SK-N-SH treated with all-trans-retinoic acid at 6 μM for 48 hours (cell line): ENCODE measurements around the gene LRP8.

ENCODE experiments used
- ARNTL ChIP-seq: fragments of 450-650 bp; formaldehyde crosslinking; IDR thresholded peaks from 2 replicates; pipeline ENCODE4 v1.5.0; 2020; ENCODE audit warnings: low read depth, mild to moderate bottlenecking, moderate library complexity, borderline replicate concordance
- CSRNP3 ChIP-seq: fragments of 250-450 bp; sonication (Bioruptor Pico); IDR thresholded peaks from 2 replicates; pipeline ENCODE4 v1.5.1; 2021; ENCODE audit warnings: mild to moderate bottlenecking, moderate library complexity
- OSR1 ChIP-seq: fragments of 250-450 bp; sonication (Bioruptor Pico); IDR thresholded peaks from 2 replicates; pipeline ENCODE4 v1.8.0; 2022; ENCODE audit warnings: moderate library complexity, mild to moderate bottlenecking, inconsistent platforms
- PATZ1 ChIP-seq: fragments of 250-450 bp; sonication (Bioruptor Pico); IDR thresholded peaks from 2 replicates; pipeline ENCODE4 v1.8.0; 2020; ENCODE audit warnings: mild to moderate bottlenecking, moderate library complexity, borderline replicate concordance
- RARB ChIP-seq: fragments of 250-450 bp; sonication (Bioruptor Pico); IDR thresholded peaks from 2 replicates; pipeline ENCODE4 v1.8.0; 2021; ENCODE audit warnings: mild to moderate bottlenecking, moderate library complexity
- SNAI2 ChIP-seq: fragments of 250-450 bp; sonication (Bioruptor Pico); IDR thresholded peaks from 2 replicates; pipeline ENCODE4 v1.5.0; 2020; ENCODE audit warnings: mild to moderate bottlenecking, moderate library complexity
- TCF4 ChIP-seq: fragments of 250-450 bp; sonication (Bioruptor Pico); IDR thresholded peaks from 2 replicates; pipeline ENCODE4 v1.8.0; 2021; ENCODE audit warnings: mild to moderate bottlenecking, moderate library complexity, borderline replicate concordance
- TOX ChIP-seq: fragments of 250-450 bp; sonication (Bioruptor Pico); IDR thresholded peaks from 2 replicates; pipeline ENCODE4 v1.8.0; 2021; ENCODE audit warnings: mild to moderate bottlenecking, moderate library complexity, borderline replicate concordance
- ZFP30 ChIP-seq: fragments of 450-650 bp; formaldehyde crosslinking; IDR thresholded peaks from 2 replicates; pipeline ENCODE4 v1.5.0; 2022; ENCODE audit warnings: mild to moderate bottlenecking, moderate library complexity
- ZNF8 ChIP-seq: fragments of 450-650 bp; formaldehyde crosslinking; IDR thresholded peaks from 2 replicates; pipeline ENCODE4 v1.5.0; 2020; ENCODE audit warnings: mild to moderate bottlenecking, moderate library complexity

- TF ChIP-seq ARNTL (CRISPR knock-in tag), result no peak
- no peak for TF ChIP-seq ZFP30 (CRISPR knock-in tag)
- no peak for TF ChIP-seq OSR1 (CRISPR knock-in tag)
- TF ChIP-seq CSRNP3 (CRISPR knock-in tag), result no peak
- no peak for TF ChIP-seq TOX (CRISPR knock-in tag)
- no peak for TF ChIP-seq ZNF8 (CRISPR knock-in tag)
- TF ChIP-seq PATZ1 (CRISPR knock-in tag), result no peak
- no peak for TF ChIP-seq TCF4
- TF ChIP-seq RARB (CRISPR knock-in tag), result no peak
- TF ChIP-seq SNAI2, result no peak
Observed at GRCh38 chr1:53359225-53359933, 31.5 kb upstream of the LRP8 start.
